ENCODE measurements around the gene FZD10.

FZD10 gene

DNA sequence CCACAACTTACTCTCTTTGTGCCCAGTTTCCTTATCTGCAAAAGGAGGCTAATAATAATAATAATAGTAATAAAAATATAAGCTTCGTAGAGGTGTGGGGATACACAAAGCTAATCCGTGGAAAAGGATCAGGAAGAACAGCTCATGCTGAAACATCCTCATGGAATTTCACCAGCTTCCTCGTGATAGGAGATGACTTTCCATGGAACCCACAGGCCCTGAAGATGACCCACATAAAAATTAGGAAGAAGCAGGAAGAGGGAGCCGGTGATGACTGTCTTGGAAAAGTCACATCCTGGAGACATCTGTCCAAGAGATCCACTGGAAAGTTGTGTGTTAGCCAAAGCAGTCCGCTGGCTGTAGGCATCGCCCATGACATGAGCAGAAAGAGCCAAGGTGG is 31.9 kb upstream of the FZD10 start:
- H3K9ac ChIP-seq = no peak overlapping the region
- no peaks in the 10 kb centered on the region for H3K9me3 ChIP-seq (ENCODE audit: control insufficient read depth, low read length)
- TF ChIP-seq, protein P1, sequence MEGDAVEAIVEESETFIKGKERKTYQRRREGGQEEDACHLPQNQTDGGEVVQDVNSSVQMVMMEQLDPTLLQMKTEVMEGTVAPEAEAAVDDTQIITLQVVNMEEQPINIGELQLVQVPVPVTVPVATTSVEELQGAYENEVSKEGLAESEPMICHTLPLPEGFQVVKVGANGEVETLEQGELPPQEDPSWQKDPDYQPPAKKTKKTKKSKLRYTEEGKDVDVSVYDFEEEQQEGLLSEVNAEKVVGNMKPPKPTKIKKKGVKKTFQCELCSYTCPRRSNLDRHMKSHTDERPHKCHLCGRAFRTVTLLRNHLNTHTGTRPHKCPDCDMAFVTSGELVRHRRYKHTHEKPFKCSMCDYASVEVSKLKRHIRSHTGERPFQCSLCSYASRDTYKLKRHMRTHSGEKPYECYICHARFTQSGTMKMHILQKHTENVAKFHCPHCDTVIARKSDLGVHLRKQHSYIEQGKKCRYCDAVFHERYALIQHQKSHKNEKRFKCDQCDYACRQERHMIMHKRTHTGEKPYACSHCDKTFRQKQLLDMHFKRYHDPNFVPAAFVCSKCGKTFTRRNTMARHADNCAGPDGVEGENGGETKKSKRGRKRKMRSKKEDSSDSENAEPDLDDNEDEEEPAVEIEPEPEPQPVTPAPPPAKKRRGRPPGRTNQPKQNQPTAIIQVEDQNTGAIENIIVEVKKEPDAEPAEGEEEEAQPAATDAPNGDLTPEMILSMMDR (IDR thresholded peaks at IDR 0.05) = no peak
- H2AFZ ChIP-seq = no peak overlapping the region
- no peak overlapping the region for H3K4me2 ChIP-seq (ENCODE audit: low read length)
- H3K36me3 ChIP-seq (ENCODE audit: control insufficient read depth, insufficient read depth, low read length) = no peaks in the 10 kb centered on the region
- no peaks in the 10 kb centered on the region for H3K79me2 ChIP-seq
- no peak overlapping the region for H3K27ac ChIP-seq
- no peaks in the 10 kb centered on the region for H3K4me1 ChIP-seq
- no peak overlapping the region for H3K4me3 ChIP-seq (ENCODE audit: low read depth, low read length)
- H3K27me3 ChIP-seq (ENCODE audit: control insufficient read depth, insufficient read depth, low read length) = no peaks in the 10 kb centered on the region

DNA sequence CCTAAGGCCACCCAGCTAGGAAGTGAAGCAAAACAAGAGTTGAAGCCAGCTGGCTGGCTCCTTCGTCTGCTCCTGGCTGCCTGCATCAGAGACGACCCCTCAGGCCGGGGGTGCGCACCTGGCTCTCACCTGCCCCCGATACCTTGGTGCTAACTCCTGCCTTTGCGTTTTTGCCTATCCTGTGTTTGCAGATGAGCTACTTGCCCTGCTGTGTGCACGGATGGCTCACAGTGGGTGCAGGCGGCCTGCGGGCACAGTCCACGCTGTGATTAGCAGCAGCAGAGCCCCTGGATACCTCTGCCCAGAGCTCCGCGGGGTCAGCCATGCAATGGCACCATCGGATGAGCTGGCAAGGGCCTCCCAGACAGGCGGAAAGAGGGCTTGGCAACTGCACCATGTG is 31.2 kb upstream of the FZD10 start:
- Histone ChIP-seq H3K36me3 (ENCODE audit: control insufficient read depth, insufficient read depth, low read length) (no peaks in the 10 kb centered on the region), H3K9ac (no peak overlapping the region), H3K79me2 (no peaks in the 10 kb centered on the region), H3K4me1 (no peaks in the 10 kb centered on the region), H3K27ac (no peak overlapping the region), H2AFZ (no peak overlapping the region), H3K27me3 (ENCODE audit: control insufficient read depth, insufficient read depth, low read length) (no peaks in the 10 kb centered on the region), H3K9me3 (ENCODE audit: control insufficient read depth, low read length) (no peaks in the 10 kb centered on the region), H3K4me2 (ENCODE audit: low read length) (no peak overlapping the region), H3K4me3 (ENCODE audit: low read depth, low read length) (no peak overlapping the region)
- TF ChIP-seq, protein P1 (IDR thresholded peaks at IDR 0.05) = no peak

DNA sequence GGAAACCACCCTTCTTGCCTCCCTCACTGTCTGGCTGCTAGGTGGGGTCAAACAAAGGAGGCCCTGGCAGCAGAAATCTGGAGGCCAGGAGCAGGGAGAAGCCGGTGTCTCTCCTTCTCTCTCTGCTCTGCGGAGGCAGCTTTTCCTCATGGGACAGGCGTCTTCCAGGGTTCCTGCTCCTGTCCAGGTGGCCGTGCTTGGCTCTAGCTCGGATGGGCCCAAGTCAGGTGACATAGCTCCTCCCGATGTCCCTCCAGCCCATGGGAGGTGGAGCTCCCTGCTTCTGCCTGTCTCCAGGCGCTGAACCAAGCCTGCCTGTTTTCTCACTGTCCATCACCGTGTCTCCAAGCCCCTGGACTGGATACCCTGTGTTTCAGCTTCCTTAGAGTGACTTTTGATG is 30.5 kb upstream of the FZD10 start:
- Histone ChIP-seq H3K9ac (no peak overlapping the region), H3K27me3 (ENCODE audit: control insufficient read depth, insufficient read depth, low read length) (no peaks in the 10 kb centered on the region), H3K4me3 (ENCODE audit: low read depth, low read length) (no peak overlapping the region), H3K27ac (no peak overlapping the region), H3K79me2 (no peaks in the 10 kb centered on the region), H3K4me1 (no peaks in the 10 kb centered on the region), H3K4me2 (ENCODE audit: low read length) (no peak overlapping the region), H3K36me3 (ENCODE audit: control insufficient read depth, insufficient read depth, low read length) (no peaks in the 10 kb centered on the region), H3K9me3 (ENCODE audit: control insufficient read depth, low read length) (no peaks in the 10 kb centered on the region), H2AFZ (no peak overlapping the region)
- TF ChIP-seq, protein P1 (IDR thresholded peaks at IDR 0.05) = no peak

- Histone ChIP-seq H3K27me3 (ENCODE audit: control insufficient read depth, insufficient read depth, low read length) (no peaks in the 10 kb centered on the region), H3K79me2 (no peaks in the 10 kb centered on the region), H3K27ac (no peak overlapping the region), H3K36me3 (ENCODE audit: control insufficient read depth, insufficient read depth, low read length) (no peaks in the 10 kb centered on the region), H3K4me3 (ENCODE audit: low read depth, low read length) (no peak overlapping the region), H3K9me3 (ENCODE audit: control insufficient read depth, low read length) (no peaks in the 10 kb centered on the region), H2AFZ (no peak overlapping the region), H3K4me2 (ENCODE audit: low read length) (no peak overlapping the region), H3K9ac (no peak overlapping the region), H3K4me1 (no peaks in the 10 kb centered on the region)
- TF ChIP-seq, protein P1 (IDR thresholded peaks at IDR 0.05) = no peak
Measured at GRCh38 chr12:130132831-130133511, 29.3 kb upstream of the FZD10 start.

All from parathyroid adenoma (tissue), 2 donors.